GM10248 (cell line): ENCODE results near the gene MYO16.

ENCODE experiments used
- CTCF ChIA-PET: fragments of 300-600 bp; sonication (Branson Sonifier 250); formaldehyde crosslinking; extraction: SDS; loops from one replicate; lab custom pipeline; 2021; ENCODE audit warnings: antibody characterized with exemption; lab: Yijun Ruan, JAX
- POLR2A ChIA-PET: fragments of 350-650 bp; sonication (Branson Sonifier 250); formaldehyde crosslinking; extraction: SDS; loops from one replicate; lab custom pipeline; 2020; ENCODE audit warnings: antibody characterized with exemption; lab: Yijun Ruan, JAX
- DNase-seq: peaks from one replicate; pipeline ENCODE4 v3.0.0; 2012; ENCODE audit errors: extremely low spot score
- TF ChIP-seq, protein P1 (sequence below): IDR thresholded peaks from 2 replicates; pipeline ENCODE4 v1.5.1; 2012; ENCODE audit warnings: mild to moderate bottlenecking, low read depth; ENCODE audit errors: extremely low read depth, missing control alignments, control extremely low read depth

MYO16 gene

DNA sequence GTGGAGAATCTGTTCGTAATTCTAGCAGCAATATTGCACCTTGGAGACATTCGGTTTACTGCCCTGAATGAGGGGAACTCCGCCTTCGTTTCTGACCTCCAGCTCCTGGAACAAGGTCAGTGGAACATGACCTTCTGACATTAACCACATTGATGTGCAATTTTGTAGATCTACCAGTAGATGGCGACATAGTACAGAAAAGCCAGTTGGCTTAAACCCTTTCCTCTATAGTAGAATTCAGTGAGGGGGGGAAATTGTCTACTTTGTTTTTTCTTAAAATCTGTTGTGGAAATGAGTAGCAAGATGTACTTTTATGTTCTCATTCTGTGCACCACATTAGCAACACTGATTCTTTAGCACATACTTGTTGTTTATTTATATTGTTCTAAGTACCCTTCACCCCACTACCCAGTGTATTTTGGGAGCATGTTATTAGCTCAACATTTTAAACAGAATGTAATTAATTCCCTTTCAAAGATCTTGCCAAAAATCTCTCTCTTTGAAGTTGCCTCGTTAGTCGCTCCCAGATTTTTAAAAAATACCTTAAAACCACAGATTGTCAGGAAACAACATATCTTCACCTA is 332.2 kb downstream of the MYO16 start:
- ChIA-PET CTCF (interaction anchor here (0.6 to 2.5 kb wide), 19 partner anchors 8 to 1449 kb away, joined by 3 to 22 read pairs (median 4); no protein-coding TSS in a partner anchor), POLR2A (no interaction called here)
- peak; percentile 49 for DNase-seq
- TF ChIP-seq, protein P1, sequence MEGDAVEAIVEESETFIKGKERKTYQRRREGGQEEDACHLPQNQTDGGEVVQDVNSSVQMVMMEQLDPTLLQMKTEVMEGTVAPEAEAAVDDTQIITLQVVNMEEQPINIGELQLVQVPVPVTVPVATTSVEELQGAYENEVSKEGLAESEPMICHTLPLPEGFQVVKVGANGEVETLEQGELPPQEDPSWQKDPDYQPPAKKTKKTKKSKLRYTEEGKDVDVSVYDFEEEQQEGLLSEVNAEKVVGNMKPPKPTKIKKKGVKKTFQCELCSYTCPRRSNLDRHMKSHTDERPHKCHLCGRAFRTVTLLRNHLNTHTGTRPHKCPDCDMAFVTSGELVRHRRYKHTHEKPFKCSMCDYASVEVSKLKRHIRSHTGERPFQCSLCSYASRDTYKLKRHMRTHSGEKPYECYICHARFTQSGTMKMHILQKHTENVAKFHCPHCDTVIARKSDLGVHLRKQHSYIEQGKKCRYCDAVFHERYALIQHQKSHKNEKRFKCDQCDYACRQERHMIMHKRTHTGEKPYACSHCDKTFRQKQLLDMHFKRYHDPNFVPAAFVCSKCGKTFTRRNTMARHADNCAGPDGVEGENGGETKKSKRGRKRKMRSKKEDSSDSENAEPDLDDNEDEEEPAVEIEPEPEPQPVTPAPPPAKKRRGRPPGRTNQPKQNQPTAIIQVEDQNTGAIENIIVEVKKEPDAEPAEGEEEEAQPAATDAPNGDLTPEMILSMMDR: peak; percentile 67

DNA sequence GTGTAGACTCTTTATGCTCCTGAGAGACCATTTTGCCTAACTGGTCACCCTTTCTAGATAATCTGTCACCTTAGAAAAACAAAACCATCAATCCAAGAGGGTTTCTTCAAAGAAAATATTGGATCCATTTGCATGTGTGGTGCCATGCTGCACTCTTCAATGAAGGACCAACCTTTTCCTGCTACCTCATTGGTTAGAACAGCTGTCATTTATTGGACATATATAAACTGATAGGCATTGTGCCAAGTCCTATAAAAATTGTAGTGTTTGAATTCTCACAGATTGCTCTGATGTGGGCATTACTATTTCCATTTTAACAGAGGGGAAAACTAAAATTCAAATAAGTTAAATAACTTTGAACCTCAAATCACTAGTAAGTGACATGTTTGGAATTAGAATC is 333.2 kb downstream of the MYO16 start:
- CTCF ChIA-PET: interaction anchor here (0.6 kb wide), 1 partner anchor 17 kb away, joined by 3 read pairs; no protein-coding TSS in a partner anchor

DNA sequence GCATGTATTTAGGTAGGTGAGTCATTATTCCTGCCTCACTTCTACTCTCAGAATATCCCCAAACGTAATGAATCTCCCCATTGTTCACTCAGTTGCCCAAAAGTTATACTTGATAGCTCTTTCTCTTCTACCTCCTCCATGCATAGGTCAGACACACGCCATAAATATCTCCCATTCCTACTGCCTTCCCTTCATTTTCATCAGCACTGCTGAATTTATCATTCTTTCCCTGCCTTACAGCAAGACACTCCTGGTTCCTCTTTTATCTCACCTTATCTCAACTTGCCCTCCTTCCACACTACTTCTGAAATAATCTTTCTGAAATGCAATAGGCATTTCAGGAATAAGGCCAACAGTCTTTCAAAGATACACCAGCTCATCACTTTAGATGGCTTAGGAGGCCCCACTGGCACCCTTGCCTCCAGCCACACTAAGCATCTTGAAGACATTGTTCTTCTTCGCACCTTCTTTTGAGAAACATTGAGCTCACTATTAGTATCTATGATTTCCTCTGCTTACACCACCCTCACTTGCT is 333.9 kb downstream of the MYO16 start:
- CTCF ChIA-PET: interaction anchor here (0.6 to 1.3 kb wide), 2 partner anchors 9 to 16 kb away, joined by 3 to 4 read pairs; no protein-coding TSS in a partner anchor
- POLR2A ChIA-PET: no interaction called here
- TF ChIP-seq, protein P1: no peak
- DNase-seq: no peak

More for the DNA sequence above, 333.2 kb downstream of the MYO16 start:
- TF ChIP-seq, protein P1: no peak
- POLR2A ChIA-PET: no interaction called here
- no peak for DNase-seq

DNA sequence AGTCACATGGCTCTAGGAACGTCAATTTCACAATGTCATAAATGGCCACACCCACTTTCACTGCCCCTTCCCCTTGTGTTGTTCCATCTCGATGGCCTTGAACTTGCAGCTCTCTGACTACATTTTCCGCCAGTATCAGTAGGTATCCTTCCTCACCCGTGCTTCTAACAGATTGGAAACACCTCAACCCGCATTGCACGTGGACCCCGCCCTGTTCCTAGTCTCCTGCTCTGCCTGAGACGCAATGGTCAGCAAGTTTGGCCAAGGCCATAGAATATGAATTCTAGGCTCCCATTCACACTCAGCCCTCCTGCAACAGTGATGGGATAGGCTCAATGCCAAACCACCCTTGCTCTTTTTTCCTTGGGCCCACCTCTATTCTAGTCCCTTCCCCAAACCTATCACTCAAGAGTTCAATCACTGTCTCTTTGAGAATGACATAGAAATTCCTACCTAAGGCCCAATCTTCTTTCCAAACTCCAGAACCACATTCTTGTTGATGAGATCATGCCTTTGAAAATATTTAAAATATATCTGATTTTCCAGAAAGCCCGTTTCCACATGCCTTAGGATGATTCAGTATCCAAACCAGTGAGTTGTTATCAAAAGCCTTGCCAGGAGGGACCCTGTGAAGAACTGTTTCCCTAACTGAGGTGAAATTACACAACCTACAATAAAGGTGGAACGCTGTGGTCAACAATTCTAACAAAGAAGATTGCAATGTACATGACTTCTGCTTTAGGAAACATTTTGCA is 334.6 kb downstream of the MYO16 start:
- POLR2A ChIA-PET: no interaction called here
- TF ChIP-seq, protein P1: no peak
- CTCF ChIA-PET: interaction anchor here (1.3 kb wide), 1 partner anchor 9 kb away, joined by 4 read pairs; no protein-coding TSS in a partner anchor
- no peak for DNase-seq

DNA sequence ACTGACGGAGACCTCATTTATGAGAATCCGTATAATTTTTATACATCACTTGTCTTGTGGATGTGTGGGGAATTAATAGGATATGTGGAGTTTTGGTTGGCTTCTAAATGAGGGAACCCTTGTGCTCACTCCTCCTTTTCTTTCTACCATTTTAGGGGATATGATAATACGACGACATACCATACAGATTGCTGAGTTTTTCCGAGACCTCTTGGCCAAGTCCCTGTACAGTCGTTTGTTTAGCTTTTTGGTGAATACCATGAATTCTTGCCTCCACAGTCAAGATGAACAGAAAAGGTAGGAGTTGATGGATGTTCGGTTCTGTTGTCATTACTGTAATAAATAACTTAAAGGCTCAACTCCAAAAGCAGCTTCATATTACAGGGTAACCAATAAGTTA is 335.2 kb downstream of the MYO16 start:
- CTCF ChIA-PET: no interaction called here
- TF ChIP-seq, protein P1: no peak
- no peak for DNase-seq
- POLR2A ChIA-PET: interaction anchor here (0.7 kb wide), 1 partner anchor 1155 kb away, joined by 3 read pairs; no protein-coding TSS in a partner anchor

DNA sequence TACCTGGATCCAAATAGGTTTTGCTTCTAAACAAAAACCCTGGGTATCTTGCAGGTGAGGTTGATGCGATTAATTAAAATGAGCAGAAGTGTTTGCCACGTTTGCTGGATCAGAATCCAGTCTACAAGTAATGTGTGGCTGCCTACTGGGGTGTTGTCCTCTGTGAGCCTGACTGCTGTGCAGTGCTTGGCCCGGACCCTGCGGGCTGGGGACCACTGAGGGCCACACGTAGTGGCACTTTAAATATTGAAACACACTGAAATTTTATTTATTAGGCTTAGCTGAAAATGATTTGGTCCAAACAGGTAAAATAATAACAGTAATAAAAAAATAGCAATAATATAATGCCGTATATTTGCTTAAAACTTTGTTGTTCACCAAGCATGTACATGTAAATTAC is 338.0 kb downstream of the MYO16 start:
- ChIA-PET CTCF (no interaction called here), POLR2A (no interaction called here)
- DNase-seq: no peak
- TF ChIP-seq, protein P1: no peak
